ENCODE measurements around the gene CD63. TPM values are rescaled to one million over a fixed set of nuclear protein-coding genes. Genes with fewer than 3 reads are reported as not detected.
A peak's percentile ranks its signal among the peaks of the same experiment; 100 is the strongest.

Gene CD63
- total and polyA plus RNA-seq, 9 of the 15 experiments (the other 6 are each of a cell fraction or from before 2014, with no cell fraction given), result 313 to 735 (median 433) TPM

- TF ChIP-seq ZNF280A (IDR thresholded peaks at IDR 0.05; ENCODE audit: low read depth, partially characterized antibody), result no peak
- TF ChIP-seq CREB5 (CRISPR knock-in tag; IDR thresholded peaks at IDR 0.05), result no peak
- TF ChIP-seq ARID2 (IDR thresholded peaks at IDR 0.05), result 0 out of 2 replicates have a peak, but pooled peaks have one; percentile 6
- peak; percentile 65 for TF ChIP-seq DEAF1 (CRISPR knock-in tag; IDR thresholded peaks at IDR 0.05)
- TF ChIP-seq THAP12 (CRISPR knock-in tag; IDR thresholded peaks at IDR 0.05), result 0 out of 2 replicates have a peak, but pooled peaks have one; percentile 13
- no peak for TF ChIP-seq TAF1 (IDR thresholded peaks at IDR 0.05; ENCODE audit: control insufficient read depth, extremely low read depth, insufficient read depth, low read length, severe bottlenecking)
- 0 out of 2 replicates have a peak, but pooled peaks have one; percentile 46 for TF ChIP-seq PATZ1 (CRISPR knock-in tag; IDR thresholded peaks at IDR 0.05; ENCODE audit: borderline replicate concordance)
- no peak for TF ChIP-seq ZNF583 (CRISPR knock-in tag; IDR thresholded peaks at IDR 0.05)
- TF ChIP-seq BCOR (IDR thresholded peaks at IDR 0.05), result no peak
- no peak for TF ChIP-seq ZBTB26 (CRISPR knock-in tag; IDR thresholded peaks at IDR 0.05)
- no peak for TF ChIP-seq U2AF1 (optimal IDR thresholded peaks at IDR 0.05; ENCODE audit: low read depth, low read length)
- peak; percentile 88 for TF ChIP-seq POLR2AphosphoS2 (IDR thresholded peaks at IDR 0.05; ENCODE audit: low read length)
- no peak for TF ChIP-seq ZBTB8A (IDR thresholded peaks at IDR 0.05; ENCODE audit: partially characterized antibody)
These were observed 4.4 kb downstream of the CD63 start (continued) for GRCh38 chr12:55724226-55724939.

All from K562 (cell line).